ENCODE data around the gene APPL1. TPM values are rescaled to one million over a fixed set of nuclear protein-coding genes. Genes with fewer than 3 reads are reported as not detected.

APPL1 gene
- total and polyA plus RNA-seq, 2 of the 13 experiments (the other 11 are each of a cell fraction or from before 2014, with no cell fraction given) = 14.3 to 29.0 TPM

GRCh38 chr3:57292159-57292896 lies 64.8 kb downstream of the APPL1 start, which contains the start of gene ASB14 (continued):
- TF ChIP-seq ZBTB40 (IDR thresholded peaks at IDR 0.05) = no peak
- no peak for TF ChIP-seq ZBTB40 (CRISPR knock-in tag; IDR thresholded peaks at IDR 0.05)
- TF ChIP-seq CREBL2 (CRISPR knock-in tag; IDR thresholded peaks at IDR 0.05; ENCODE audit: borderline replicate concordance) = no peak
- no peak for TF ChIP-seq ARID3A (IDR thresholded peaks at IDR 0.05; ENCODE audit: low read depth, low read length)
- no peak for TF ChIP-seq ZSCAN25 (CRISPR knock-in tag; IDR thresholded peaks at IDR 0.05)
- TF ChIP-seq ZFYVE20 (CRISPR knock-in tag; IDR thresholded peaks at IDR 0.05; ENCODE audit: borderline replicate concordance, low read depth) = no peak
- no peak for TF ChIP-seq SNRNP70 (IDR thresholded peaks at IDR 0.05; ENCODE audit: low read depth, low read length)
- no peak for TF ChIP-seq GFI1 (CRISPR knock-in tag; IDR thresholded peaks at IDR 0.05; ENCODE audit: borderline replicate concordance)
- TF ChIP-seq ZNF3 (CRISPR knock-in tag; IDR thresholded peaks at IDR 0.05) = no peak
- TF ChIP-seq REPIN1 (CRISPR knock-in tag; IDR thresholded peaks at IDR 0.05; ENCODE audit: borderline replicate concordance, low read depth) = no peak
- TF ChIP-seq ELF1 (CRISPR knock-in tag; IDR thresholded peaks at IDR 0.05) = no peak

Measured in HepG2 (cell line).